OCI-LY1 (cell line): ENCODE data around the gene TIAM1.

Experiments used
- H2AFZ ChIP-seq: fragments of 200-600 bp; sonication (generic), shearing (Covaris generic); 2 replicates; pipeline ENCODE4 v1.6.0; 2014; ENCODE audit warnings: antibody characterized with exemption, mild to moderate bottlenecking, low read length
- H3F3A ChIP-seq: fragments of 200-600 bp; sonication (generic), shearing (Covaris generic); 2 replicates; pipeline ENCODE4 v1.6.0; 2014; ENCODE audit warnings: mild to moderate bottlenecking, antibody characterized with exemption, low read length, moderate library complexity; ENCODE audit not compliant: insufficient read depth
- H3K27ac ChIP-seq: fragments of 200-600 bp; sonication (generic); 2 replicates; pipeline ENCODE4 v1.5.1; 2014; ENCODE audit warnings: low read length, mixed run types, mild to moderate bottlenecking, low read depth; ENCODE audit not compliant: poor library complexity, severe bottlenecking
- H3K27me3 ChIP-seq: fragments of 200-600 bp; sonication (generic); 2 replicates; pipeline ENCODE4 v1.6.0; 2014; ENCODE audit warnings: antibody characterized with exemption, mild to moderate bottlenecking, low read length, moderate library complexity; ENCODE audit not compliant: insufficient read depth
- H3K36me3 ChIP-seq: fragments of 200-600 bp; sonication (generic); 2 replicates; pipeline ENCODE4 v1.6.1; 2014; ENCODE audit warnings: mild to moderate bottlenecking, antibody characterized with exemption, low read length, moderate library complexity, mixed read lengths; ENCODE audit not compliant: insufficient read depth
- H3K4me1 ChIP-seq: fragments of 200-600 bp; sonication (generic); 2 replicates; pipeline ENCODE4 v1.5.1; 2014; ENCODE audit warnings: mild to moderate bottlenecking, low read length, moderate library complexity; ENCODE audit not compliant: insufficient read depth, severe bottlenecking
- H3K4me2 ChIP-seq: fragments of 200-600 bp; sonication (generic), shearing (Covaris generic); 2 replicates; pipeline ENCODE4 v1.6.1; 2014; ENCODE audit warnings: low read length
- H3K4me3 ChIP-seq: fragments of 200-600 bp; sonication (generic); 2 replicates; pipeline ENCODE4 v1.5.1; 2014; ENCODE audit warnings: low read length, low read depth, mild to moderate bottlenecking, mixed read lengths; ENCODE audit not compliant: poor library complexity, severe bottlenecking
- H3K79me2 ChIP-seq: fragments of 200-600 bp; shearing (Covaris generic); 2 replicates; pipeline ENCODE4 v1.6.1; 2016; ENCODE audit warnings: mixed run types, low read length, mixed read lengths; ENCODE audit not compliant: insufficient read depth
- H3K9ac ChIP-seq: fragments of 200-600 bp; sonication (generic), shearing (Covaris generic); 2 replicates; pipeline ENCODE4 v1.6.1; 2014; ENCODE audit warnings: mild to moderate bottlenecking, low read length, mixed read lengths
- H3K9me2 ChIP-seq: fragments of 200-600 bp; sonication (generic), shearing (Covaris generic); 2 replicates; pipeline ENCODE4 v1.6.1; 2014; ENCODE audit warnings: low read depth, mild to moderate bottlenecking, low read length, mixed read lengths
- H3K9me3 ChIP-seq: fragments of 200-600 bp; shearing (Covaris generic); 2 replicates; pipeline ENCODE4 v1.6.1; 2014; ENCODE audit warnings: low read length, mixed read lengths
- H4K20me1 ChIP-seq: fragments of 200-600 bp; sonication (generic), shearing (Covaris generic); 2 replicates; pipeline ENCODE4 v1.6.0; 2016; ENCODE audit warnings: mild to moderate bottlenecking, low read length; ENCODE audit not compliant: insufficient read depth
- CTCF ChIP-seq: fragments of 200-600 bp; sonication (generic), shearing (Covaris generic); IDR thresholded peaks from 2 replicates; pipeline ENCODE4 v1.5.1; 2017; ENCODE audit warnings: mild to moderate bottlenecking, antibody characterized with exemption, low read length, moderate library complexity, mixed read lengths
- EZH2 ChIP-seq: fragments of 200-600 bp; sonication (generic), shearing (Covaris generic); IDR thresholded peaks from 2 replicates; pipeline ENCODE4 v1.8.0; 2017; ENCODE audit warnings: borderline replicate concordance, mixed run types, mild to moderate bottlenecking, antibody characterized with exemption, low read length, moderate library complexity, mixed read lengths

TIAM1 gene

GRCh38 chr21:31172328-31172727 is 171.7 kb downstream of the TIAM1 start:
- H2AFZ ChIP-seq, result no peak overlapping the region
- no peak overlapping the region for H3K9ac ChIP-seq
- H3K9me3 ChIP-seq, result no peaks in the 10 kb centered on the region
- H3K27me3 ChIP-seq, result no peaks in the 10 kb centered on the region
- no peaks in the 10 kb centered on the region for H3K36me3 ChIP-seq
- no peaks in the 10 kb centered on the region for H3K9me2 ChIP-seq
- no peak overlapping the region for H3K4me3 ChIP-seq
- H3K4me1 ChIP-seq, result no peaks in the 10 kb centered on the region
- no peaks in the 10 kb centered on the region for H3K79me2 ChIP-seq
- H3K27ac ChIP-seq, result no peak overlapping the region
- H3K4me2 ChIP-seq, result no peak overlapping the region
- TF ChIP-seq CTCF (no peak), EZH2 (no peak)
- H4K20me1 ChIP-seq, result no peaks in the 10 kb centered on the region
- H3F3A ChIP-seq, result no peaks in the 10 kb centered on the region

GRCh38 chr21:31164713-31165694 is 179.1 kb downstream of the TIAM1 start:
- Histone ChIP-seq H3K27me3 (no peaks in the 10 kb centered on the region), H3F3A (no peaks in the 10 kb centered on the region), H3K9me2 (no peaks in the 10 kb centered on the region), H3K9ac (no peak overlapping the region), H3K9me3 (no peaks in the 10 kb centered on the region), H3K79me2 (no peaks in the 10 kb centered on the region), H3K27ac (no peak overlapping the region), H3K4me1 (no peaks in the 10 kb centered on the region), H3K4me2 (no peak overlapping the region), H4K20me1 (no peaks in the 10 kb centered on the region), H3K36me3 (no peaks in the 10 kb centered on the region), H2AFZ (no peak overlapping the region), H3K4me3 (no peak overlapping the region)
- TF ChIP-seq CTCF, result no peak
- TF ChIP-seq EZH2, result no peak

GRCh38 chr21:31162827-31163226 is 181.2 kb downstream of the TIAM1 start:
- TF ChIP-seq EZH2, result no peak
- no peak for TF ChIP-seq CTCF
- H3K79me2 ChIP-seq, result no peaks in the 10 kb centered on the region
- H3K4me1 ChIP-seq, result peaks cover 5% of the 10 kb centered on the region
- no peak overlapping the region for H3K27ac ChIP-seq
- no peak overlapping the region for H3K4me3 ChIP-seq
- no peaks in the 10 kb centered on the region for H3K9me2 ChIP-seq
- H2AFZ ChIP-seq, result no peak overlapping the region
- no peaks in the 10 kb centered on the region for H3K27me3 ChIP-seq
- H3F3A ChIP-seq, result no peaks in the 10 kb centered on the region
- H3K36me3 ChIP-seq, result no peaks in the 10 kb centered on the region
- H3K9me3 ChIP-seq, result no peaks in the 10 kb centered on the region
- no peak overlapping the region for H3K9ac ChIP-seq
- H3K4me2 ChIP-seq, result no peak overlapping the region
- H4K20me1 ChIP-seq, result no peaks in the 10 kb centered on the region
